HG03066 (cell line): ENCODE results near the gene IFNA17.
"Not testable (repeated sequence)": the region's sequence is repeated elsewhere in the genome, so short reads cannot be mapped to it uniquely, and the experiment has no call there.

ENCODE experiments used
- ATAC-seq: cut with Tn5 transposase; IDR thresholded peaks from one replicate; pipeline ENCODE4 v1.9.1; 2021; ENCODE audit warnings: low read depth; ENCODE audit not compliant: unreplicated experiment

IFNA17 gene

GRCh38 chr9:21228122-21228521 is at the start of gene IFNA17:
Gene IFNA17 (minus strand): TSS chr9:21228222. CDS start chr9:21228173, 49 bp downstream.
- ATAC-seq: no peak

- no peak for ATAC-seq
These were observed 40.3 kb upstream of the IFNA17 start for GRCh38 chr9:21268347-21268657.

- ATAC-seq: no peak
These were observed 39.7 kb upstream of the IFNA17 start for GRCh38 chr9:21267485-21268346.

- no peak for ATAC-seq
These were observed 38.9 kb upstream of the IFNA17 start for GRCh38 chr9:21266733-21267484.

- no peak for ATAC-seq
These were observed 37.6 kb upstream of the IFNA17 start for GRCh38 chr9:21265421-21266189.

GRCh38 chr9:21255538-21256212 is 27.7 kb upstream of the IFNA17 start:
- ATAC-seq: no peak

GRCh38 chr9:21252721-21253547 is 24.9 kb upstream of the IFNA17 start:
- peak; percentile 61 for ATAC-seq

GRCh38 chr9:21251638-21252037 is 23.6 kb upstream of the IFNA17 start:
- no peak for ATAC-seq

GRCh38 chr9:21251190-21251589 is 23.2 kb upstream of the IFNA17 start:
- no peak for ATAC-seq

- ATAC-seq: no peak
These were observed 16.8 kb upstream of the IFNA17 start for GRCh38 chr9:21244836-21245235.

- no peak for ATAC-seq
These were observed 11.9 kb upstream of the IFNA17 start, which contains the start of gene IFNA14 for GRCh38 chr9:21239911-21240310. Gene IFNA14 (minus strand): TSS chr9:21240005. CDS start chr9:21239935, 70 bp downstream.

GRCh38 chr9:21236360-21236714 is 8.3 kb upstream of the IFNA17 start:
- not testable (repeated sequence) for ATAC-seq

- peak; percentile 68 for ATAC-seq
These were observed 7.7 kb upstream of the IFNA17 start for GRCh38 chr9:21235468-21236359.

- ATAC-seq: no peak
These were observed 6.2 kb upstream of the IFNA17 start for GRCh38 chr9:21234153-21234687.

GRCh38 chr9:21233258-21233657 is 5.2 kb upstream of the IFNA17 start:
- ATAC-seq: no peak

GRCh38 chr9:21217211-21217610 is 10.8 kb downstream of the IFNA17 start, which contains the start of gene IFNA16:
Gene IFNA16 (minus strand): TSS chr9:21217311. CDS start chr9:21217305, 6 bp downstream.
- ATAC-seq: not testable (repeated sequence)

- ATAC-seq: peak; percentile 57
These were observed 14.4 kb downstream of the IFNA17 start for GRCh38 chr9:21213411-21214326.
